Endothelial cell of umbilical vein (primary cell): ENCODE results near the gene PRM1. TPM values are rescaled to one million over a fixed set of nuclear protein-coding genes. Genes with fewer than 3 reads are reported as not detected.

ENCODE experiments used
- BruUV-seq: library from RNA; stranded (reverse); fragments of 400-500 nt; replicated peaks from 2 replicates; lab custom pipeline; 2021; lab: Mats Ljungman, UMichigan
- CTCF ChIA-PET: fragments of 300-600, 350-600 bp; sonication (Branson Sonifier 250); formaldehyde crosslinking; loops from one replicate; lab custom pipeline; 2021; ENCODE audit warnings: antibody characterized with exemption, inconsistent platforms; lab: Charles Lee
- POLR2A ChIA-PET: fragments of 300-600, 350-600 bp; sonication (Branson Sonifier 250); formaldehyde crosslinking; loops from one replicate; lab custom pipeline; 2021; ENCODE audit warnings: antibody characterized with exemption, inconsistent platforms; lab: Charles Lee
- DNase-seq: peaks from one replicate; pipeline ENCODE4 v3.0.0-alpha.2; 2011; ENCODE audit warnings: low read depth, low spot score
- FAIRE-seq: peaks from 2 replicates; lab custom pipeline; 2011; peaks lifted over from hg19 to GRCh38; lab: Jason Lieb, UNC
- H2AFZ ChIP-seq: 2 replicates; pipeline ENCODE4 v1.6.0; 2012; ENCODE audit warnings: low read depth, low read length, control low read depth, inconsistent platforms
- H3K27ac ChIP-seq: 2 replicates; pipeline ENCODE4 v1.5.1; 2011; ENCODE audit warnings: low read depth, mild to moderate bottlenecking, control low read depth, low read length, moderate library complexity; ENCODE audit not compliant: insufficient read depth
- H3K27me3 ChIP-seq, 2 experiments: 2 replicates each; pipeline versions ENCODE4 v1.6.0 to v1.6.1; 2011; ENCODE audit warnings: low read length in 2 of 2, mixed read lengths in 1 of 2; ENCODE audit not compliant: control insufficient read depth in 2 of 2, insufficient read depth in 2 of 2
- H3K36me3 ChIP-seq, 2 experiments: 2 replicates in 1 of 2; 3 replicates in 1 of 2; pipeline ENCODE4 v1.5.1; 2011; ENCODE audit warnings: low read length in 2 of 2, mild to moderate bottlenecking in 1 of 2, moderate library complexity in 1 of 2; ENCODE audit not compliant: control insufficient read depth in 2 of 2, insufficient read depth in 2 of 2; ENCODE audit errors: extremely low read depth in 1 of 2
- H3K4me1 ChIP-seq: 3 replicates; pipeline ENCODE4 v1.5.1; 2011; ENCODE audit warnings: mild to moderate bottlenecking, low read length; ENCODE audit not compliant: control insufficient read depth, insufficient read depth; ENCODE audit errors: extremely low read depth
- H3K4me2 ChIP-seq: 2 replicates; pipeline ENCODE4 v1.6.1; 2011; ENCODE audit warnings: low read length, control low read depth, mixed read lengths; ENCODE audit not compliant: insufficient read depth
- H3K4me3 ChIP-seq, 3 experiments: fragments of 200-600 bp in 1 of 3; sonication (generic), shearing (Covaris generic) in 1 of 3; replicated peaks in 1 of 3; 2 replicates each; pipeline ENCODE4 v1.5.1; 2011 to 2016; ENCODE audit warnings: control low read depth in 3 of 3, low read length in 3 of 3, mild to moderate bottlenecking in 2 of 3, inconsistent platforms in 1 of 3, low read depth in 1 of 3, moderate library complexity in 1 of 3; ENCODE audit not compliant: insufficient read depth in 1 of 3
- H3K79me2 ChIP-seq: 2 replicates; pipeline ENCODE4 v1.6.0; 2012; ENCODE audit warnings: low read length, inconsistent platforms; ENCODE audit not compliant: control insufficient read depth, insufficient read depth
- H3K9ac ChIP-seq: replicated peaks from 2 replicates; pipeline ENCODE3; 2011; ENCODE audit warnings: low read length, control low read depth; ENCODE audit not compliant: insufficient read depth; ENCODE audit errors: extremely low read depth
- H3K9me1 ChIP-seq: replicated peaks from 3 replicates; pipeline ENCODE4 v1.6.0; 2011; ENCODE audit warnings: mild to moderate bottlenecking, low read length; ENCODE audit not compliant: control insufficient read depth, insufficient read depth; ENCODE audit errors: extremely low read depth
- H3K9me3 ChIP-seq: replicated peaks from 2 replicates; pipeline ENCODE4 v1.5.1; 2012; ENCODE audit warnings: low read length, inconsistent platforms; ENCODE audit not compliant: control insufficient read depth, insufficient read depth
- H4K20me1 ChIP-seq: replicated peaks from 2 replicates; pipeline ENCODE3; 2011; ENCODE audit warnings: mild to moderate bottlenecking, low read length; ENCODE audit not compliant: control insufficient read depth, insufficient read depth; ENCODE audit errors: extremely low read depth
- EZH2 ChIP-seq: IDR thresholded peaks from 2 replicates; pipeline ENCODE4 v1.6.1; 2012; ENCODE audit warnings: borderline replicate concordance, low read depth, mild to moderate bottlenecking, moderate library complexity, low read length, inconsistent platforms; ENCODE audit not compliant: severe bottlenecking
- FOS ChIP-seq: IDR thresholded peaks from 2 replicates; pipeline ENCODE4 v1.6.1; 2011; ENCODE audit warnings: mild to moderate bottlenecking, low read length, moderate library complexity, borderline replicate concordance; ENCODE audit not compliant: insufficient read depth
- GATA2 ChIP-seq: IDR thresholded peaks from 2 replicates; pipeline ENCODE4 v1.7.0; 2011; ENCODE audit warnings: low read depth, mild to moderate bottlenecking, moderate library complexity, mixed read lengths, low read length; ENCODE audit not compliant: insufficient read length, insufficient read depth
- JUN ChIP-seq: IDR thresholded peaks from 2 replicates; pipeline ENCODE4 v1.6.1; 2011; ENCODE audit warnings: borderline replicate concordance, low read depth; ENCODE audit not compliant: insufficient read length, insufficient read depth
- MYC ChIP-seq: IDR thresholded peaks from one replicate; pipeline ENCODE4 v1.6.1; 2011; ENCODE audit warnings: mild to moderate bottlenecking, low read depth, low read length
- POLR2A ChIP-seq: IDR thresholded peaks from 2 replicates; pipeline ENCODE4 v1.6.1; 2012; ENCODE audit warnings: low read depth, mild to moderate bottlenecking, control low read depth, low read length
- POLR2AphosphoS5 ChIP-seq: IDR thresholded peaks from 2 replicates; pipeline ENCODE4 v1.6.1; 2012; ENCODE audit warnings: low read depth, mild to moderate bottlenecking, control low read depth, low read length, moderate library complexity; ENCODE audit not compliant: insufficient read depth
- dilution Hi-C: fragments of 300-500 bp; cut with MboI; formaldehyde crosslinking; loops from one replicate; pipeline ENCODE4 v1.15.0; 2019; ENCODE audit warnings: low sequenced_read_pairs; ENCODE audit not compliant: extremely low pct_ligation_motif_present
- intact Hi-C: fragments of 100-400 bp; cut with micrococcal nuclease; formaldehyde crosslinking; loops from one replicate; pipeline ENCODE4 v1.10.0; 2022
- polyA plus RNA-seq, 4 experiments: library from polyadenylated mRNA; depleted of rRNA in 3 of 4; stranded (reverse) in 3 of 4; unstranded in 1 of 4; fragments of >200 nt; gene quantifications; 2 replicates each; pipeline versions ENCODE4 v1.2.1 to v1.2.3, GENCODE V29; 2011 to 2012; ENCODE audit warnings: missing spikeins in 1 of 4
- total RNA-seq: library from RNA; stranded (reverse); gene quantifications from 2 replicates; pipeline ENCODE4 v1.2.3, GENCODE V29; 2021
- TF ChIP-seq, protein P1 (sequence below): IDR thresholded peaks from 2 replicates; pipeline ENCODE4 v1.6.1; 2011; ENCODE audit not compliant: insufficient read depth, insufficient read length
- TF ChIP-seq, protein P2 (sequence below), 2 donors: IDR thresholded peaks; 1 replicate in 1 of 2; 2 replicates in 1 of 2; pipeline ENCODE4 v1.5.1; 2011; ENCODE audit warnings: low read length in 2 of 2, mild to moderate bottlenecking in 2 of 2, moderate library complexity in 2 of 2, control low read depth in 1 of 2, inconsistent platforms in 1 of 2, low read depth in 1 of 2; ENCODE audit not compliant: insufficient read depth in 1 of 2; ENCODE audit errors: extremely low read depth in 1 of 2

Gene PRM1
- total and polyA plus RNA-seq, 2 donors (not counting 3 experiments of a cell fraction or from before 2014, with no cell fraction given) = not detected

DNA sequence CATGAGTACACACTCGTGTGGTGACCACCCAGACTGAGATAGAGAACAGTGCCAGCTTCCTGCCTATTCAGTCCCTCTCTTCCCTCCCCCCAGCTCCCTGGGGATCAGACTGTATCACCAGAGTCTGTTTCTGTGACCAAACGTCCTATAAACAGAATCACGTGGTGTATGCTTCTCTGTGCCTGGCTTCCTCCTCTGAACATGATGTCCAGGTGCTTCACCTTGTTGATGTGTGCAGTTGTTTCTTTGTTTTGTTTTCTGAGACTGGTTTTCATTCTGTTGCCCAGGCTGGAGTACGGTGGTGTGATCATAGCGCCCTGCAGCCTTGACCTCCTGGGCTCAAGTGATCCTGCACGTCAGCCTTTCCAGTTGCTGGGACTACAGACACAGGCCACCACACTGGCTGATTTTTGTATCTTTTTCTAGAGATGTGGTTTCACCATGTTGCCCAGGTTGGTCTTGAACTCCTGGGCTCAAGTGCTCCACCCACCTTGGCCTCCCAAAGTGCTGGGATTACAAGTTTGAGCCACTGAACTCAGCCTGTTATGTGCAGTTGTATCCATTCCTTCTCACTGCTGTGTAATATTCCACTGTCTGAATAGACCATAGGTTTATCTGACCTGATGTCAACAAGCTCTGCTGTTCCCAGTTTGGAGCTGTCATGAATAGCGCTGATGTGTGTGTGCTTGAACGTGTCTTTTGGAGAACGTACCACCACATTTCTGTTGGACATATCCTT lies 28.9 kb upstream of the PRM1 start:
- BruUV-seq = no TSS peak
- ChIA-PET POLR2A (no interaction called here), CTCF (no interaction called here)
- H3K27me3 ChIP-seq = no peaks in the 10 kb centered on the region
- H2AFZ ChIP-seq = no peak overlapping the region
- no peaks in the 10 kb centered on the region for H4K20me1 ChIP-seq
- H3K4me1 ChIP-seq = no peaks in the 10 kb centered on the region
- no peak overlapping the region for H3K27ac ChIP-seq
- intact Hi-C loops (loop anchor here (10.0 kb wide), 1 partner anchor 55 kb away; the partner anchor contains the start of gene SOCS1), dilution Hi-C loops (no loop called here)
- DNase-seq (no peak), FAIRE-seq (no peak)
- no peaks in the 10 kb centered on the region for H3K36me3 ChIP-seq
- no peak overlapping the region for H3K4me3 ChIP-seq
- TF ChIP-seq EZH2 (no peak), FOS (no peak), GATA2 (no peak), POLR2A (no peak), JUN (no peak), MYC (no peak), POLR2AphosphoS5 (no peak)
- TF ChIP-seq, protein P1, sequence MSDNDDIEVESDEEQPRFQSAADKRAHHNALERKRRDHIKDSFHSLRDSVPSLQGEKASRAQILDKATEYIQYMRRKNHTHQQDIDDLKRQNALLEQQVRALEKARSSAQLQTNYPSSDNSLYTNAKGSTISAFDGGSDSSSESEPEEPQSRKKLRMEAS = no peak
- TF ChIP-seq, protein P2, sequence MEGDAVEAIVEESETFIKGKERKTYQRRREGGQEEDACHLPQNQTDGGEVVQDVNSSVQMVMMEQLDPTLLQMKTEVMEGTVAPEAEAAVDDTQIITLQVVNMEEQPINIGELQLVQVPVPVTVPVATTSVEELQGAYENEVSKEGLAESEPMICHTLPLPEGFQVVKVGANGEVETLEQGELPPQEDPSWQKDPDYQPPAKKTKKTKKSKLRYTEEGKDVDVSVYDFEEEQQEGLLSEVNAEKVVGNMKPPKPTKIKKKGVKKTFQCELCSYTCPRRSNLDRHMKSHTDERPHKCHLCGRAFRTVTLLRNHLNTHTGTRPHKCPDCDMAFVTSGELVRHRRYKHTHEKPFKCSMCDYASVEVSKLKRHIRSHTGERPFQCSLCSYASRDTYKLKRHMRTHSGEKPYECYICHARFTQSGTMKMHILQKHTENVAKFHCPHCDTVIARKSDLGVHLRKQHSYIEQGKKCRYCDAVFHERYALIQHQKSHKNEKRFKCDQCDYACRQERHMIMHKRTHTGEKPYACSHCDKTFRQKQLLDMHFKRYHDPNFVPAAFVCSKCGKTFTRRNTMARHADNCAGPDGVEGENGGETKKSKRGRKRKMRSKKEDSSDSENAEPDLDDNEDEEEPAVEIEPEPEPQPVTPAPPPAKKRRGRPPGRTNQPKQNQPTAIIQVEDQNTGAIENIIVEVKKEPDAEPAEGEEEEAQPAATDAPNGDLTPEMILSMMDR (IDR thresholded peaks at IDR 0.05; ENCODE audit: extremely low read depth in 1 of 2, insufficient read depth in 1 of 2, low read depth in 1 of 2, low read length in 2 of 2) = no peak
- no peaks in the 10 kb centered on the region for H3K79me2 ChIP-seq
- H3K9ac ChIP-seq = no peak overlapping the region
- H3K9me3 ChIP-seq = no peaks in the 10 kb centered on the region
- no peaks in the 10 kb centered on the region for H3K9me1 ChIP-seq
- H3K4me2 ChIP-seq = no peak overlapping the region
